NCI-H1930 (cell line): Measurements from ENCODE around the gene OR5D18.
"Not testable (repeated sequence)": the region's sequence is repeated elsewhere in the genome, so short reads cannot be mapped to it uniquely, and the experiment has no call there.

Source experiments
- DNase-seq, 2 experiments: peaks; one replicate each; lab custom pipeline; 2025; lab: John Stamatoyannopoulos, UW

Gene OR5D18

GRCh38 chr11:55819330-55819729, at the start of gene OR5D18:
Gene OR5D18 (plus strand): TSS chr11:55819630. CDS start chr11:55819630, 0 bp downstream.
- DNase-seq, result no peak

GRCh38 chr11:55773138-55773537, 46.3 kb upstream of the OR5D18 start, which contains the start of gene OR5D13:
Gene OR5D13 (plus strand): TSS chr11:55773438. CDS start chr11:55773438, 0 bp downstream.
- no peak for DNase-seq

- no peak for DNase-seq
Measured at GRCh38 chr11:55791606-55792005, 27.8 kb upstream of the OR5D18 start.

DNA sequence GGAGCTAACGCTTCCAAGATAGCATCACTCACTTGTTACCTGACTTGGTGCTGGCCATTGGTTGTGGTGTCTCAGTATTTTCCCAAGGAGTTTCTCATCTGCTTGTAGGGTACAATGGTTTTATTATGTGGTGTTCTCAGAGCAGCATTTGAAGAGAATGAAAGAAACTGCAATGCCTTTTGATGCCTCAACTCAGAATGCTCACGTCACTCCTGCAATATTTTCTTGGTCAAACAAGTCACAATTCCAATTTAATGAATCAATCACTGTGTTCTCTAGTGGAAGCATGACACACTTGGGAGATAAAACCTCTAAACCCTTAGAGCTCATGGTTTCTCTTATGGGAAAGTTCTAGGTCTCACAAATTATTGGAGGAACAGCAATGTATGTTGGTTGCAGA, 26.1 kb upstream of the OR5D18 start:
- DNase-seq, result no peak

- no peak for DNase-seq
Measured at GRCh38 chr11:55795256-55795655, 24.2 kb upstream of the OR5D18 start, which contains the start of gene OR5D14. Gene OR5D14 (plus strand): TSS chr11:55795556. CDS start chr11:55795556, 0 bp downstream.

- no peak for DNase-seq
Measured at GRCh38 chr11:55806248-55806647, 13.2 kb upstream of the OR5D18 start.

DNA sequence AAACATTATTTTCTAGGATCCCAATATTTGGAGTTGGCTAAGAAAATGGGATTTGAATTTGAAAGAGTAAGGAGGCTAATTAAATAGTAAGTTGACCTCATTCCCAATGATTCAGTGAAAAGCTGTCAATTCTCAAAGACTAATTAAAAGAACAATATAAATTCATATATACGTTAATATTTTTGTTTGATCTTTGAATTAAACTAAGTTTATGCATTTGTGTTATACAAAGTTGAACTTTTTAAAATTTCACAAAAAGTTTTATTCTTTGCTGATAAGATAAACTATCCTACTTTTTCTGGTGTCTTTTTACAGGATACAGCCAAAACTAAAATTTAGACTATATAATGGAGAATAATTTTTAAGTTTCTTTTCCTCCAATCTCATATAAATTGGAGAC, 8.4 kb upstream of the OR5D18 start, which contains the start of gene OR5L1:
TSS of gene OR5L1 (plus strand) at position 301 of the 400 bp plus-strand sequence. CDS start 100 bp downstream, outside the sequence.
- no peak for DNase-seq

DNA sequence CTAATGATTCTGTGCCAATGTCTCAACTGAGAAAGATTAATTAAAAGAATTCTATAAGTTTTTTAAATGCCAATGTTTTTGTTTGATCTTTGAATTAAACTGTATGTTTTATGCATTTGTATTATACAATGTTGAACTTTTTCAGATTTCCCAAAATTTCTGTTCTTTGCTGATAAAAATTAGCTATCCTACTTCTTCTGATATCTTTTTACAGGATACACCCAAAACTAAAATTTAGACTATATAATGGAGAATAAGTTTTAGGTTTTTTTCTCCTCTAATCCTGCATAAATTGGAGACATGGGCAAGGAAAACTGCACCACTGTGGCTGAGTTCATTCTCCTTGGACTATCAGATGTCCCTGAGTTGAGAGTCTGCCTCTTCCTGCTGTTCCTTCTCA, 7.5 kb downstream of the OR5D18 start, which contains the start of gene OR5L2:
TSS of gene OR5L2 (plus strand) at position 301 of the 400 bp plus-strand sequence. CDS start at position 301, 0 bp downstream.
- no peak for DNase-seq

- no peak for DNase-seq
Measured at GRCh38 chr11:55838452-55838851, 19.0 kb downstream of the OR5D18 start, which contains the start of gene OR5D16. Gene OR5D16 (plus strand): TSS chr11:55838752. CDS start chr11:55838752, 0 bp downstream.

DNA sequence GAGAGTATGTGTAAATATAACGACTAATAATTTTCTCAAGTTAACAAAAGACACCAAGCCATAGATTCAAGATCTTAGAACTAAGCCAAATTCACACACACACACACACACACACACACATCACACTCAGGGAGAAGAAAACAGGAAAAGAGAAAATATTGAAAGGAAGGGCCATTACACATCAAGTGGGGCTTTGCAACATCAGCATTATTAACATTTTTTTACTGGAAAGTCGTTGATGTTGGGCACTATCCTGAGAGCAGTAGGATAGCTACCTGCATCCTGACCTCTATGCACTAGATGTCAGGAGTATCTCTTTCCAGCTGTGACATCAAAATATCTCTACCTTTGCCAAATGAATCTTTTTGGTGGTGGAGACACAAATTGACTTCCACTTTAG, 28.0 kb downstream of the OR5D18 start:
- DNase-seq, result no peak

DNA sequence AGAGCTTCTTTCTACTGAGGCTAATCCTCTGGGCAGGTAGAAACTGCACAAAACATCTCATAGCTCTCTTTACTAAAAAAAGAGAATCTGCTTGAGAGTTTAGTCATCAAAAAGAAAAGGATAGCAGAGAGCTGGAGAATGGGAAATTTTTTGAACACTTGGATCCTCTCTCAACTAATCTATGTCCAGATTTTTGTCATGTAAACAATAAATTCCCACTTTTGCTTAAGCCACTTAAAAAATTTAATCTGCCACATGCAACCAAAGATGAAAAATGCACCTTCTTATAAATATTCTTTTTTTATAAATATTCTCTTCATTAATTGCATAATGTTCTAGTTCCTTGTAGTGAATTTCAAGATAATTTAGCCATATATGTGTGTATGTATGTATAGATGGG, 29.6 kb downstream of the OR5D18 start:
- no peak for DNase-seq

DNA sequence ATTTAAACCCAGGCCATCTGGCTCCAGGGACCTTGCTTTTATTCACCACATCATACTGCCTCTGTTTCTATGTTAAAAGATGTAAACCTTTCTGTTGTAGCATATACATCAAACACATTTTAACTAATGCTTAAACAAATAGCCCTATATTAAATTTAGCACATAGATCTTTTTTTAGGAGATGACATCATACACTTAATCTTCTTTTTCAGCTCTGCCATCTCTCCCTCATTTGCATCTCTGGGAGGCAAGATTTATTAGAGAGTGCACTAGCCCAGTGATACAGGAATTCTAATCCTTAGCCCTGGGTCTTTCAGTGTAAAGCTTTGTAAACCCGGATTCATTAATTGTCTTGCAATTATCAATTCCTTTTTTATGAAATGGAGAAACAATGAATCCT, 32.7 kb downstream of the OR5D18 start:
- no peak for DNase-seq

DNA sequence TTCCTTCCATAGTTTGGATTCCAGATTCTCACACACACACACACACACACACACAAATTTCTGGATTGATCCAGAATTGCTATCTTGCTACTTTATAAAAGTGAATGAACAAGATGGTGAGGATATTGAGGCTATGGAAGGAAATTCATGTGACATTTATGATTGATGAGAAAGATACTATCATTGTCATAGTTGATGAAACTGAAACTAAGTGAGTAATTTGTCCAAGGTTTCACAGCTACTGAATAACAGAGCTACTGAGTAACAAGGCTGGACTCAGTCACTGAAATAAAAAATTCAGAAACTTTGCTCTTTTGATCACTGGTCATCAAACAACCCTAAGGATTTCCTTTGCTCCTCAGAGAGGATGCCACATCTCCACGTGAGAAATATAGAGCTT, 35.3 kb downstream of the OR5D18 start:
- no peak for DNase-seq

DNA sequence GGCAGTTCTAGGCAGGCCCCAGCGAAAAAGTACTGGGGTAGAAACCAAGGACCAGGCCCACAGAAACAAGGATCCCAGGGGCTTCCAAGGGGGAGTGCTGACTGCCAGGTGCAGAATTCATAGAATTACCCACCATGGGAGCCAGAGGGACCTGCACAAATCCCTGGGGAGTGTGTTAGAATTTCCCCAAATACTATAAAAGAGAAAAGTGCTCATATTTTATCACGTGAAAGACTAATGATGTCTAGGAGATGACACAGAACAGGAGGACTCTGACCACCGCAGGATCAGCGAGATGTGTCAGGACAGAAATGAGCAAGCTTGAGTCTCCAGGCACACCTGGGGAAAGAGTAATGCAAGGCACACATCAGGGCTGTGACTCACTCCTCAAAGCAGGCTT, 47.9 kb downstream of the OR5D18 start:
- DNase-seq, result not testable (repeated sequence)
